Ovary (tissue), 9 donors: ENCODE measurements around the gene IFT88. TPM values are rescaled to one million over a fixed set of nuclear protein-coding genes. Genes with fewer than 3 reads are reported as not detected.

Source experiments
- DNase-seq, 5 donors: peaks; one replicate each; pipeline ENCODE4 v3.0.0-alpha.2; 2019 to 2020
- H3K27ac ChIP-seq, 2 donors: fragments of 200-600 bp; one replicate each; pipeline versions ENCODE4 v1.5.1 to v1.8.0; 2019 to 2022
- H3K27me3 ChIP-seq: fragments of 200-600 bp; one replicate; pipeline ENCODE4 v1.8.0; 2022
- H3K36me3 ChIP-seq: fragments of 200-600 bp; sonication (generic); one replicate; pipeline ENCODE4 v1.5.1; 2019
- H3K4me1 ChIP-seq: one replicate; pipeline ENCODE4 v1.8.1; 2013; ENCODE audit warnings: mild to moderate bottlenecking, moderate library complexity; ENCODE audit not compliant: insufficient read depth
- H3K4me3 ChIP-seq: fragments of 200-600 bp; sonication (generic); one replicate; pipeline ENCODE4 v1.5.1; 2017
- H3K9me3 ChIP-seq, 2 donors: fragments of 200-600 bp in 1 of 2; sonication (generic) in 1 of 2; one replicate each; pipeline versions ENCODE4 v1.5.1 to v1.8.1; 2013 to 2019; ENCODE audit warnings: mild to moderate bottlenecking in 1 of 2, moderate library complexity in 1 of 2
- CTCF ChIP-seq, 3 donors: fragments of 450-650 bp in 2 of 3; fragments of 200-600 bp in 1 of 3; IDR thresholded peaks; one replicate each; pipeline versions ENCODE4 v1.5.1 to v1.8.0; 2016 to 2022; ENCODE audit warnings: antibody characterized with exemption in 3 of 3, mild to moderate bottlenecking in 1 of 3
- EP300 ChIP-seq: sonication (generic); formaldehyde crosslinking; IDR thresholded peaks from one replicate; pipeline ENCODE4 v1.6.1; 2017; ENCODE audit warnings: antibody characterized with exemption
- POLR2A ChIP-seq: fragments of 450-650 bp; IDR thresholded peaks from one replicate; pipeline ENCODE4 v1.6.1; 2017; ENCODE audit warnings: antibody characterized with exemption, mild to moderate bottlenecking, moderate library complexity
- WGBS, 3 donors: extraction: QIAGEN DNeasy Blood & Tissue Kit in 1 of 3; methylation state at CpG; one replicate each; pipeline versions ENCODE4 v1.1.5 to v1.1.7; 2013 to 2017; 5-methylcytosine and 5-hydroxymethylcytosine counted together
- intact Hi-C, 4 donors: fragments of 100-400 bp; cut with DNase I; formaldehyde crosslinking; loops; one replicate each; pipeline versions ENCODE4 v1.11.0 to v1.15.1; 2022 to 2023
- polyA plus RNA-seq, 2 donors: library from polyadenylated mRNA; stranded (reverse); fragments of 200-250 nt in 1 of 2; fragments of 350-450 nt in 1 of 2; fragmentation: Illumina TruSeq in 1 of 2; extraction: RNeasy Lipid Tissue Mini Kit (QIAGEN cat#74804) in 1 of 2; gene quantifications; one replicate each; pipeline ENCODE4 v1.2.3, GENCODE V29; 2013 to 2014
- total RNA-seq, 7 donors: library from RNA; depleted of rRNA in 2 of 7; stranded (reverse); fragments of >200 nt in 2 of 7; fragmentation: NEBNext Ultra II Directional in 3 of 7; extraction: Animal tissue kit (Norgen Biotek cat#: 25700) in 3 of 7; gene quantifications; one replicate each; pipeline versions ENCODE4 v1.1.0 to v1.2.4, GENCODE V29; 2016 to 2023
- donor health status: DM: no; HTN: no; CAD: no; lungs with moderate emphysema.
- donor health status: DM: no; HTN: no; CAD: no.
- donor health status: Bipolar disorder and iron deficiency.
- donor health status: DM: yes; HTN: yes; CAD: no.
- donor health status: DM: no; HTN: no; CAD: no.
- donor health status: DM: yes; HTN: yes; CAD: no.

The IFT88 gene
- total and polyA plus RNA-seq, 9 donors, result 12.1 to 30.6 (median 22.9) TPM

GRCh38 chr13:20573186-20573585 lies 6.2 kb downstream of the IFT88 start:
- H3K9me3 ChIP-seq, result no peaks in the 10 kb centered on the region
- no peaks in the 10 kb centered on the region for H3K4me1 ChIP-seq
- no peaks in the 10 kb centered on the region for H3K27me3 ChIP-seq
- H3K36me3 ChIP-seq, result no peaks in the 10 kb centered on the region
- 16 to 21% (median 16%) methylated on average over 4 of the region's 4 CpGs for WGBS, 3 donors
- no peak for TF ChIP-seq POLR2A
- TF ChIP-seq CTCF (IDR thresholded peaks at IDR 0.05), result no peak
- no peak for TF ChIP-seq EP300
- intact Hi-C loops, result no loop called here
- no peak overlapping the region for H3K4me3 ChIP-seq
- no peak for DNase-seq
- H3K27ac ChIP-seq, result no peak overlapping the region

GRCh38 chr13:20573636-20574035 lies 6.7 kb downstream of the IFT88 start:
- H3K27ac ChIP-seq, result no peak overlapping the region
- intact Hi-C loops, result no loop called here
- 45 to 58% (median 47%) methylated on average over 2 of the region's 2 CpGs for WGBS, 3 donors

GRCh38 chr13:20579191-20579590 lies 12.2 kb downstream of the IFT88 start:
- WGBS, 3 donors, result 92 to 98% (median 97%) methylated on average over 3 of the region's 3 CpGs
- no peaks in the 10 kb centered on the region for H3K4me1 ChIP-seq
- H3K4me3 ChIP-seq, result no peak overlapping the region
- no peak overlapping the region for H3K27ac ChIP-seq
- no peak for TF ChIP-seq POLR2A
- no peak for TF ChIP-seq CTCF (IDR thresholded peaks at IDR 0.05)
- TF ChIP-seq EP300, result no peak
- no peaks in the 10 kb centered on the region for H3K27me3 ChIP-seq
- DNase-seq, result no peak
- no peaks in the 10 kb centered on the region for H3K9me3 ChIP-seq
- intact Hi-C loops, result no loop called here
- no peaks in the 10 kb centered on the region for H3K36me3 ChIP-seq

More at GRCh38 chr13:20573636-20574035, 6.7 kb downstream of the IFT88 start:
- no peaks in the 10 kb centered on the region for H3K9me3 ChIP-seq
- no peak overlapping the region for H3K4me3 ChIP-seq
- DNase-seq, result no peak
- no peaks in the 10 kb centered on the region for H3K36me3 ChIP-seq
- H3K4me1 ChIP-seq, result no peaks in the 10 kb centered on the region
- TF ChIP-seq POLR2A (no peak), EP300 (no peak), CTCF (IDR thresholded peaks at IDR 0.05) (no peak)
- H3K27me3 ChIP-seq, result no peaks in the 10 kb centered on the region

- TF ChIP-seq EP300 (no peak), POLR2A (no peak), CTCF (IDR thresholded peaks at IDR 0.05) (no peak)
- no peak for DNase-seq
- intact Hi-C loops, result no loop called here
- no peak overlapping the region for H3K27ac ChIP-seq
- H3K27me3 ChIP-seq, result no peaks in the 10 kb centered on the region
- no peaks in the 10 kb centered on the region for H3K4me1 ChIP-seq
- no peak overlapping the region for H3K4me3 ChIP-seq
- 90 to 94% (median 92%) methylated on average over 5 of the region's 5 CpGs for WGBS, 3 donors
- H3K9me3 ChIP-seq, result no peaks in the 10 kb centered on the region
- no peaks in the 10 kb centered on the region for H3K36me3 ChIP-seq
These were observed 13.3 kb downstream of the IFT88 start for GRCh38 chr13:20580257-20580656.

GRCh38 chr13:20582026-20582425 lies 15.1 kb downstream of the IFT88 start:
- Histone ChIP-seq H3K4me1 (no peaks in the 10 kb centered on the region), H3K4me3 (no peak overlapping the region), H3K27ac (no peak overlapping the region), H3K36me3 (no peaks in the 10 kb centered on the region), H3K9me3 (no peaks in the 10 kb centered on the region), H3K27me3 (no peaks in the 10 kb centered on the region)
- TF ChIP-seq EP300, result no peak
- TF ChIP-seq POLR2A, result no peak
- TF ChIP-seq CTCF (IDR thresholded peaks at IDR 0.05), result no peak
- intact Hi-C loops, result no loop called here
- DNase-seq, result no peak
- 78 to 87% (median 87%) methylated on average over 2 of the region's 2 CpGs for WGBS, 3 donors
